ENCODE measurements around the gene ITSN1. TPM values are rescaled to one million over a fixed set of nuclear protein-coding genes. Genes with fewer than 3 reads are reported as not detected.

Gene ITSN1
- total and polyA plus RNA-seq, 4 donors, result 20.3 to 112 (median 40.2) TPM

DNA sequence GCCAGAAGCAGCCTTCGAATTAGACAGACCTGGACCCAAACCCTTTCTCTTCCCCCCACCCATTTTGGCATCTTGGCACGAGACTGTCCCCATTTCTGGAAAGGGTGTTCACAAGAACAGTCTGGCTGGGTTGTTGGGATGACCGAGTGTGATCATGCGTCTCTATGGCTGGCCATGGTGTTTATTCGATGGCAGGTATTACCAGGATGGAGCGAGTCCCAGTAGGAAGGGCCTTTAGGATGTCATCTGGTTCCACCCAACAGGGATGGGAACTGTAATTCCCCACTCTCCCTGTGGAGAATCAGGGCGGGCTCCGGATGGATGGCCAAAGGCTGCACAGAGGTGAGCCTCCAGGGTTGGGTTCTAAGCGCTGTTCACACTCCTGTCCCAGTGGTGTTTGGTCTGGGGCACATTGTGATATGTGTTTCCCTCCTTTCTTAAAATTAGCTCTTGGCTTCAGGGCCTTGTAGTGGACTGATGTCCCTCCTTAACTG lies 306.7 kb downstream of the ITSN1 start:
- Histone ChIP-seq H3K27ac (ENCODE audit: low read depth in 1 of 2, low read length in 2 of 2) (peak overlapping the region in 1 of 2 donors; percentile 37), H3K4me3 (ENCODE audit: low read depth in 1 of 3, low read length in 3 of 3) (no peak overlapping the region), H3K4me1 (ENCODE audit: control insufficient read depth in 4 of 4, insufficient read depth in 4 of 4, low read length in 3 of 4) (no peaks in the 10 kb centered on the region), H3K9ac (ENCODE audit: low read depth in 1 of 2, low read length in 2 of 2) (no peak overlapping the region), H3K36me3 (ENCODE audit: control insufficient read depth in 4 of 4, insufficient read depth in 3 of 4, low read depth in 1 of 4, low read length in 3 of 4) (no peaks in the 10 kb centered on the region), H3K9me3 (ENCODE audit: control insufficient read depth in 4 of 4, low read length in 3 of 4) (no peaks in the 10 kb centered on the region), H3K27me3 (ENCODE audit: control insufficient read depth in 4 of 4, insufficient read depth in 4 of 4, low read length in 3 of 4) (no peaks in the 10 kb centered on the region)
- no peak for DNase-seq (ENCODE audit: low spot score)
- TF ChIP-seq, protein P1, sequence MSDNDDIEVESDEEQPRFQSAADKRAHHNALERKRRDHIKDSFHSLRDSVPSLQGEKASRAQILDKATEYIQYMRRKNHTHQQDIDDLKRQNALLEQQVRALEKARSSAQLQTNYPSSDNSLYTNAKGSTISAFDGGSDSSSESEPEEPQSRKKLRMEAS (IDR thresholded peaks at IDR 0.05), result no peak
- TF ChIP-seq, protein P2, sequence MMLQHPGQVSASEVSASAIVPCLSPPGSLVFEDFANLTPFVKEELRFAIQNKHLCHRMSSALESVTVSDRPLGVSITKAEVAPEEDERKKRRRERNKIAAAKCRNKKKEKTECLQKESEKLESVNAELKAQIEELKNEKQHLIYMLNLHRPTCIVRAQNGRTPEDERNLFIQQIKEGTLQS (IDR thresholded peaks at IDR 0.05), result no peak
- TF ChIP-seq, protein P3, sequence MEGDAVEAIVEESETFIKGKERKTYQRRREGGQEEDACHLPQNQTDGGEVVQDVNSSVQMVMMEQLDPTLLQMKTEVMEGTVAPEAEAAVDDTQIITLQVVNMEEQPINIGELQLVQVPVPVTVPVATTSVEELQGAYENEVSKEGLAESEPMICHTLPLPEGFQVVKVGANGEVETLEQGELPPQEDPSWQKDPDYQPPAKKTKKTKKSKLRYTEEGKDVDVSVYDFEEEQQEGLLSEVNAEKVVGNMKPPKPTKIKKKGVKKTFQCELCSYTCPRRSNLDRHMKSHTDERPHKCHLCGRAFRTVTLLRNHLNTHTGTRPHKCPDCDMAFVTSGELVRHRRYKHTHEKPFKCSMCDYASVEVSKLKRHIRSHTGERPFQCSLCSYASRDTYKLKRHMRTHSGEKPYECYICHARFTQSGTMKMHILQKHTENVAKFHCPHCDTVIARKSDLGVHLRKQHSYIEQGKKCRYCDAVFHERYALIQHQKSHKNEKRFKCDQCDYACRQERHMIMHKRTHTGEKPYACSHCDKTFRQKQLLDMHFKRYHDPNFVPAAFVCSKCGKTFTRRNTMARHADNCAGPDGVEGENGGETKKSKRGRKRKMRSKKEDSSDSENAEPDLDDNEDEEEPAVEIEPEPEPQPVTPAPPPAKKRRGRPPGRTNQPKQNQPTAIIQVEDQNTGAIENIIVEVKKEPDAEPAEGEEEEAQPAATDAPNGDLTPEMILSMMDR (IDR thresholded peaks at IDR 0.05; ENCODE audit: low read depth, low read length, missing input control), result no peak
- no peak for TF ChIP-seq EGR1 (IDR thresholded peaks at IDR 0.05; ENCODE audit: low read depth in 2 of 2)
- no peak for TF ChIP-seq YY1 (IDR thresholded peaks at IDR 0.05)
- TF ChIP-seq NR2F2 (IDR thresholded peaks at IDR 0.05), result no peak
- no peak for TF ChIP-seq JUND (IDR thresholded peaks at IDR 0.05)
- TF ChIP-seq RAD21 (IDR thresholded peaks at IDR 0.05), result no peak
- no peak for TF ChIP-seq GABPA (IDR thresholded peaks at IDR 0.05 in 1 of 2, conservative IDR thresholded peaks at IDR 0.05 in 1 of 2)
- TF ChIP-seq, protein P4, sequence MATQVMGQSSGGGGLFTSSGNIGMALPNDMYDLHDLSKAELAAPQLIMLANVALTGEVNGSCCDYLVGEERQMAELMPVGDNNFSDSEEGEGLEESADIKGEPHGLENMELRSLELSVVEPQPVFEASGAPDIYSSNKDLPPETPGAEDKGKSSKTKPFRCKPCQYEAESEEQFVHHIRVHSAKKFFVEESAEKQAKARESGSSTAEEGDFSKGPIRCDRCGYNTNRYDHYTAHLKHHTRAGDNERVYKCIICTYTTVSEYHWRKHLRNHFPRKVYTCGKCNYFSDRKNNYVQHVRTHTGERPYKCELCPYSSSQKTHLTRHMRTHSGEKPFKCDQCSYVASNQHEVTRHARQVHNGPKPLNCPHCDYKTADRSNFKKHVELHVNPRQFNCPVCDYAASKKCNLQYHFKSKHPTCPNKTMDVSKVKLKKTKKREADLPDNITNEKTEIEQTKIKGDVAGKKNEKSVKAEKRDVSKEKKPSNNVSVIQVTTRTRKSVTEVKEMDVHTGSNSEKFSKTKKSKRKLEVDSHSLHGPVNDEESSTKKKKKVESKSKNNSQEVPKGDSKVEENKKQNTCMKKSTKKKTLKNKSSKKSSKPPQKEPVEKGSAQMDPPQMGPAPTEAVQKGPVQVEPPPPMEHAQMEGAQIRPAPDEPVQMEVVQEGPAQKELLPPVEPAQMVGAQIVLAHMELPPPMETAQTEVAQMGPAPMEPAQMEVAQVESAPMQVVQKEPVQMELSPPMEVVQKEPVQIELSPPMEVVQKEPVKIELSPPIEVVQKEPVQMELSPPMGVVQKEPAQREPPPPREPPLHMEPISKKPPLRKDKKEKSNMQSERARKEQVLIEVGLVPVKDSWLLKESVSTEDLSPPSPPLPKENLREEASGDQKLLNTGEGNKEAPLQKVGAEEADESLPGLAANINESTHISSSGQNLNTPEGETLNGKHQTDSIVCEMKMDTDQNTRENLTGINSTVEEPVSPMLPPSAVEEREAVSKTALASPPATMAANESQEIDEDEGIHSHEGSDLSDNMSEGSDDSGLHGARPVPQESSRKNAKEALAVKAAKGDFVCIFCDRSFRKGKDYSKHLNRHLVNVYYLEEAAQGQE (IDR thresholded peaks at IDR 0.05), result no peak
- TF ChIP-seq SP1 (IDR thresholded peaks at IDR 0.05), result no peak
- TF ChIP-seq HNF4A (conservative IDR thresholded peaks at IDR 0.05), result no peak
- no peak for TF ChIP-seq HNF4G (IDR thresholded peaks at IDR 0.05)
- TF ChIP-seq, protein P5, sequence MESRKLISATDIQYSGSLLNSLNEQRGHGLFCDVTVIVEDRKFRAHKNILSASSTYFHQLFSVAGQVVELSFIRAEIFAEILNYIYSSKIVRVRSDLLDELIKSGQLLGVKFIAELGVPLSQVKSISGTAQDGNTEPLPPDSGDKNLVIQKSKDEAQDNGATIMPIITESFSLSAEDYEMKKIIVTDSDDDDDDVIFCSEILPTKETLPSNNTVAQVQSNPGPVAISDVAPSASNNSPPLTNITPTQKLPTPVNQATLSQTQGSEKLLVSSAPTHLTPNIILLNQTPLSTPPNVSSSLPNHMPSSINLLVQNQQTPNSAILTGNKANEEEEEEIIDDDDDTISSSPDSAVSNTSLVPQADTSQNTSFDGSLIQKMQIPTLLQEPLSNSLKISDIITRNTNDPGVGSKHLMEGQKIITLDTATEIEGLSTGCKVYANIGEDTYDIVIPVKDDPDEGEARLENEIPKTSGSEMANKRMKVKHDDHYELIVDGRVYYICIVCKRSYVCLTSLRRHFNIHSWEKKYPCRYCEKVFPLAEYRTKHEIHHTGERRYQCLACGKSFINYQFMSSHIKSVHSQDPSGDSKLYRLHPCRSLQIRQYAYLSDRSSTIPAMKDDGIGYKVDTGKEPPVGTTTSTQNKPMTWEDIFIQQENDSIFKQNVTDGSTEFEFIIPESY (IDR thresholded peaks at IDR 0.05), result no peak
- no peak for TF ChIP-seq FOXA1 (IDR thresholded peaks at IDR 0.05)
- TF ChIP-seq TAF1 (conservative IDR thresholded peaks at IDR 0.05), result no peak
- TF ChIP-seq FOXA2 (IDR thresholded peaks at IDR 0.05), result no peak
- no peak for TF ChIP-seq RXRA (IDR thresholded peaks at IDR 0.05)
- 91% methylated on average over 9 of the region's 9 CpGs for WGBS

Other genes starting within 250 kb of the ITSN1 start
- 10 to 100 TPM; 23.2 to 24.3 TPM for gene IFNGR2, start 239.1 kb upstream of the ITSN1 start, total RNA-seq
- gene IFNGR2, start 239.1 kb upstream of the ITSN1 start, polyA plus RNA-seq, result 10 to 100 TPM; 23.0 to 23.7 TPM
- gene TMEM50B, start 162.5 kb upstream of the ITSN1 start, total RNA-seq, result 10 to 100 TPM; 28.1 to 31.8 TPM
- 10 to 100 TPM; 11.8 to 31.8 TPM for gene TMEM50B, start 162.5 kb upstream of the ITSN1 start, polyA plus RNA-seq
- 1 to 10 TPM; 2.6 to 3.2 TPM for gene DNAJC28, start 150.8 kb upstream of the ITSN1 start, total RNA-seq
- gene DNAJC28, start 150.8 kb upstream of the ITSN1 start, polyA plus RNA-seq, result 1 to 10 TPM in 1 of 2 donors, under 1 TPM in 1; 0.83 to 2.9 TPM
- 10 to 100 TPM; 44.7 to 76.8 TPM for gene GART, start 100.4 kb upstream of the ITSN1 start, total RNA-seq
- 10 to 100 TPM; 15.7 to 19.2 TPM for gene GART, start 100.4 kb upstream of the ITSN1 start, polyA plus RNA-seq
- gene SON, start 99.5 kb upstream of the ITSN1 start, total RNA-seq, result 100 to 1,000 TPM; 128 to 186 TPM
- gene SON, start 99.5 kb upstream of the ITSN1 start, polyA plus RNA-seq, result 100 to 1,000 TPM in 1 of 2 donors, 10 to 100 TPM in 1; 42.7 to 264 TPM
- gene DONSON, start 53.8 kb upstream of the ITSN1 start, total RNA-seq, result 10 to 100 TPM in 1 of 2 donors, 1 to 10 TPM in 1; 9.9 to 22.6 TPM
- 1 to 10 TPM; 4.8 to 6.8 TPM for gene DONSON, start 53.8 kb upstream of the ITSN1 start, polyA plus RNA-seq
- 10 to 100 TPM in 1 of 2 donors, 1 to 10 TPM in 1; 8.3 to 14.7 TPM for gene CRYZL1, start 760 bp upstream of the ITSN1 start, total RNA-seq
- gene CRYZL1, start 760 bp upstream of the ITSN1 start, polyA plus RNA-seq, result 10 to 100 TPM in 1 of 2 donors, 1 to 10 TPM in 1; 6.8 to 18.1 TPM

Measured in liver (tissue), 9 donors.